Superior temporal gyrus (tissue), 1 donor: Measurements from ENCODE around the gene BMI1.
"Not testable (repeated sequence)": the region's sequence is repeated elsewhere in the genome, so short reads cannot be mapped to it uniquely, and the experiment has no call there.

ENCODE experiments used
- DNase-seq: peaks from one replicate; pipeline ENCODE4 v3.0.0-alpha.2; 2016; ENCODE audit errors: extremely low spot score

BMI1 gene

GRCh38 chr10:22339761-22340328 is 18.9 kb downstream of the BMI1 start:
- no peak for DNase-seq

- DNase-seq: peak; percentile 93
Observed at GRCh38 chr10:22340329-22341189, 19.7 kb downstream of the BMI1 start.

GRCh38 chr10:22341190-22341925 is 20.5 kb downstream of the BMI1 start:
- no peak for DNase-seq

GRCh38 chr10:22341926-22342196 is 21.0 kb downstream of the BMI1 start:
- DNase-seq: no peak

- DNase-seq: no peak
Observed at GRCh38 chr10:22342421-22342820, 21.5 kb downstream of the BMI1 start.

- DNase-seq: no peak
Observed at GRCh38 chr10:22343731-22344130, 22.8 kb downstream of the BMI1 start.

GRCh38 chr10:22344249-22344648 is 23.4 kb downstream of the BMI1 start:
- DNase-seq: no peak

- no peak for DNase-seq
Observed at GRCh38 chr10:22344781-22345300, 23.9 kb downstream of the BMI1 start.

GRCh38 chr10:22345301-22346095 is 24.6 kb downstream of the BMI1 start, which contains the start of gene SPAG6:
Gene SPAG6, plus strand, starts transcription at chr10:22345496. Its CDS starts 116 bp downstream, at chr10:22345612.
- no peak for DNase-seq

- no peak for DNase-seq
Observed at GRCh38 chr10:22346096-22346661, 25.3 kb downstream of the BMI1 start.

- DNase-seq: no peak
Observed at GRCh38 chr10:22349755-22350154, 28.9 kb downstream of the BMI1 start.

GRCh38 chr10:22351131-22351703 is 30.3 kb downstream of the BMI1 start:
- no peak for DNase-seq

- DNase-seq: no peak
Observed at GRCh38 chr10:22356324-22356873, 35.5 kb downstream of the BMI1 start.

GRCh38 chr10:22357770-22358169 is 36.9 kb downstream of the BMI1 start:
- not testable (repeated sequence) for DNase-seq

- DNase-seq: no peak
Observed at GRCh38 chr10:22363305-22363704, 42.4 kb downstream of the BMI1 start.

- DNase-seq: no peak
Observed at GRCh38 chr10:22364407-22365140, 43.7 kb downstream of the BMI1 start.

- no peak for DNase-seq
Observed at GRCh38 chr10:22365233-22365632, 44.3 kb downstream of the BMI1 start.

- DNase-seq: no peak
Observed at GRCh38 chr10:22365644-22366434, 44.9 kb downstream of the BMI1 start.

- no peak for DNase-seq
Observed at GRCh38 chr10:22366435-22366703, 45.5 kb downstream of the BMI1 start.
